Measurements from ENCODE around the gene ARPC1A.

DNA sequence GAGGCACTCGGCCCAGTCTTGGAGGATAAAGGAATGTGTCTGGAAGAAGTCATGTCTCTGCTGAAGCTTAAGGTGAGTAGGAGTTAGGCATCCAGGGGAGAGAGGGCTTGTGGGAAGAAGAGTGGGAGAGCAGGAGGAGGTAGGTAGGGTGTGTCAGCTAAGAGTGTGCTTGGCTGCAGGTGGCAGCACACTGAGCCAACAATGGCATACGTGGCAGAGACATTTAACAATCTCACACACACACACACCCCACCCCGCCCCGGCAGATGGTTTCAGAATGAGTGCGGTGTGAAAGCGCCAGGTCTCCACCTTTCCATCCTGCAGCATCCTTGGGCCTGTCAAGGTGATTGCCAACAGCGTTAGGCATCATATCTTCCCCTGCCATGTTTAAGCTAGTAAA lies 11.2 kb upstream of the ARPC1A start:
- no peak for TF ChIP-seq POLR2A (IDR thresholded peaks at IDR 0.05; ENCODE audit: low read length)
- no peak for TF ChIP-seq GATA1 (IDR thresholded peaks at IDR 0.05; ENCODE audit: low read depth, low read length)
